ENCODE measurements around the gene SLC18A3.

Gene SLC18A3

DNA sequence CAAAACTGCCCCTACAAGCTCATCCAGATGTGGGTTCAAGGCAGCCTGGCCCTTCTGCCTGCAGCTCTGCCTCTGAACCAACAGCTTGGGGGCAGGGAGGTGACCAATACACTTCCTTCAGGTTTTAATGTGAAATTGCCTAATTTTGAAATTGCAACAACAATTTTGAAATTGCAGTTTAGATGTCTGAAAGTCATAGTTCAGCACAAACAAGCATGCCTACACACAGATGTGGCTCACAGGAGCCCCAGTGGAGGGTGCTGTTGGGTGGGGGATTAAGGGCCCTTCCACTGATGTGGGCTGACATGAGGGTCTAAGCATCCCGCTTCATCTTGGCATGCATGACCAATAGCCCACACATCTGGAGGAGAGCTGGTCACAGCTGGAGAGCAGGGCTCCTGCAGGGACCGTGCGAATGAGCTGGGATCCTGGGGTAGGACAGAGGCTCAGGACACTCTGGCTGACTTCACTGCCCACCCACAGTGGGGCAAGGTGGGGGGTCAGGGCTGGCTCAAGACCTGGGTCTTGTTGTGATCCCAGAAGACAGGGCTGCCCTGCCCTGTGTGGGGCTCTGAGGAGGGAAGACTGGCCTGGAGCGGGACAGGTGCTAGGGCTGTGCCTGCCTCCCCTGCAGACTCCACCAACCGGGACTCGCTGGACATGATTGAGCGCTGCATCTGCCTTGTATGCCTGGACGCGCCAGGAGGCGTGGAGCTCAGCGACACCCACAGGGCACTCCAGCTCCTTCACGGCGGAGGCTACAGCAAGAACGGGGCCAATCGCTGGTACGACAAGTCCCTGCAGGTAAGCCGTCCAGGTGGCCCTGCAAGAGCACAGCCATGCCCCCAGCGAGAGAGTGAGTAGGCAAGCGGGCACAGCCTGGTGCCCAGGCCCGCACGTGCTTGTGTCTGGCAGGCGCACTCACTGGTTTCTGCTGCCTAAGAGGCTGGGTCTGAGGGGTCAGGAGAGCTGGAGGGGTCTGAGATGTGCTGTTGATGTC, 36.1 kb downstream of the SLC18A3 start:
- TF ChIP-seq, protein P1, sequence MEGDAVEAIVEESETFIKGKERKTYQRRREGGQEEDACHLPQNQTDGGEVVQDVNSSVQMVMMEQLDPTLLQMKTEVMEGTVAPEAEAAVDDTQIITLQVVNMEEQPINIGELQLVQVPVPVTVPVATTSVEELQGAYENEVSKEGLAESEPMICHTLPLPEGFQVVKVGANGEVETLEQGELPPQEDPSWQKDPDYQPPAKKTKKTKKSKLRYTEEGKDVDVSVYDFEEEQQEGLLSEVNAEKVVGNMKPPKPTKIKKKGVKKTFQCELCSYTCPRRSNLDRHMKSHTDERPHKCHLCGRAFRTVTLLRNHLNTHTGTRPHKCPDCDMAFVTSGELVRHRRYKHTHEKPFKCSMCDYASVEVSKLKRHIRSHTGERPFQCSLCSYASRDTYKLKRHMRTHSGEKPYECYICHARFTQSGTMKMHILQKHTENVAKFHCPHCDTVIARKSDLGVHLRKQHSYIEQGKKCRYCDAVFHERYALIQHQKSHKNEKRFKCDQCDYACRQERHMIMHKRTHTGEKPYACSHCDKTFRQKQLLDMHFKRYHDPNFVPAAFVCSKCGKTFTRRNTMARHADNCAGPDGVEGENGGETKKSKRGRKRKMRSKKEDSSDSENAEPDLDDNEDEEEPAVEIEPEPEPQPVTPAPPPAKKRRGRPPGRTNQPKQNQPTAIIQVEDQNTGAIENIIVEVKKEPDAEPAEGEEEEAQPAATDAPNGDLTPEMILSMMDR (IDR thresholded peaks at IDR 0.05; ENCODE audit: borderline replicate concordance, insufficient read depth, low read depth, low read length) = no peak
- H3K4me3 ChIP-seq (ENCODE audit: low read depth, low read length) = no peak overlapping the region

DNA sequence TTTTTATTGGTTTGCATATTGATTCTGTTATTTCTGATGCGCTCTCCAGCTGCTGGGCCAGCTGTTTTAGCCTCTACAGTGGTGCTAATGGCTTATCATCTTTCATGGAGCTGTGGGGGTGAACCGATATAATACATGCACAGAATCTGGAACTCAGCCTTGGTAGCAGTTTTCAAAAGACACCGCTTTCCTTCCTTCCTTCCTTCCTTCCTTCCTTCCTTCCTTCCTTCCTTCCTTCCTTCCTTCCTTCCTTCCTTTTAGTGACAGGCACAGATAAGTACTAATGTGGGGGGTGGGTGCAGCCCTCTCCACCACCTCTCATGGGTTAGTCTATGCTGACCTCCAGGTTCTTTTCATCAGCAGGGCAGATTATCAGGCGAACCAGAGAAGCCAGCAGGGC, 37.4 kb downstream of the SLC18A3 start:
- TF ChIP-seq, protein P1 (IDR thresholded peaks at IDR 0.05; ENCODE audit: borderline replicate concordance, insufficient read depth, low read depth, low read length) = no peak
- no peak overlapping the region for H3K4me3 ChIP-seq (ENCODE audit: low read depth, low read length)

DNA sequence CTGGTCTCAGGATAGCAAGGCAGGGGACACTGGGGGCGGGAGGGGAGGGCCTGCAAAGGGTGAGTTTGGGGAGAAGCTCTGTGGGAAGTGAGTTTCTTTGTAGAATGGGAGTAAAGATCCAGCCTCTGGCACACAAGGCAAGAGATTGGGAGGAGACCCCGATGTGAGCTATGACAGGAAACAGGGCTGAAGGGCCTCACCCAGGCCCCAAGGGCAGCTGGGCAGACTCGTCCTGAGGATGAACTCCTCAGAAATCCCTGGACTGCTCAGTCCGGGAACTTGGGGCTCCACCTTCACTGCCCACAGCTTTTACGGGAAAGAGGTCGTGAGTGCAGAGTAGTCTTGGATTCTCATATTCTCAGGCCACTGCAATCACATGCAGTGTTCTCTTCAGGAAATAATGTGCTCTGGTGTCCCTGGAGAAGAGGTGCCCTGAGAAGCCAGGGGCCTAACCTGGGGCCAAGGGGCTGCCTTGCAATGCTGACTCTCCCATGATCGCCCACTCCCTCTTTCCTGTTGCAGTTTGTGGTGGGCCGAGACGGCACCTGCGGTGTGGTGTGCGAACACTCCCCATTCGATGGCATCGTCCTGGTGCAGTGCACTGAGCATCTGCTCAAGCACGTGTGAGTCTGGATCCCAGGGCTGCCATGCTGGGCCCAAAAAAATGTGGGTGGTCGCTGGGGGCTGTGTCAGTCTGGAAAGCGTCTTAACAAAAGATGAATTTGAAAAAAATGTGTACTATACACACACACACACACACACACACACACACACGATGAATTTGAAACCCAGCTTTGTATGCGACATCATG, 38.1 kb downstream of the SLC18A3 start:
- TF ChIP-seq, protein P1 (IDR thresholded peaks at IDR 0.05; ENCODE audit: borderline replicate concordance, insufficient read depth, low read depth, low read length) = no peak
- H3K4me3 ChIP-seq (ENCODE audit: low read depth, low read length) = no peak overlapping the region

DNA sequence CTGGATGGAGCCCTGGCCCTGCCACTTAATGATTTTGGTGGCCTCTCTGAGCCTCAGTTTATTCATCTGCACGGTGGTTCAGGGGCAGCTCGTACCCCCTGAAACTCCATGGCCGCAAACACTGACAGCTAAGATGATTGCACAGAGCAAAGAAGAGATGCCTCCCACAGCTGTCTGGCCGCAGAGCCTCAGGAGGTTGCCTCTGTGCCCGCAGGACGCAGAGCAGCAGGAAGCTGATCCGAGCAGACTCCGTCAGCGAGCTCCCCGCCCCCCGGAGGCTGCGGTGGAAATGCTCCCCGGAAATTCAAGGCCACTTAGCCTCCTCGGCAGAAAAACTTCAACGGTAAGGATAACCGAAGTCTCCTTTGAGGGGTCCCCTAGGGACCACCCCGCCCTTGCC, 39.2 kb downstream of the SLC18A3 start:
- H3K4me3 ChIP-seq (ENCODE audit: low read depth, low read length) = no peak overlapping the region
- TF ChIP-seq, protein P1 (IDR thresholded peaks at IDR 0.05; ENCODE audit: borderline replicate concordance, insufficient read depth, low read depth, low read length) = no peak

DNA sequence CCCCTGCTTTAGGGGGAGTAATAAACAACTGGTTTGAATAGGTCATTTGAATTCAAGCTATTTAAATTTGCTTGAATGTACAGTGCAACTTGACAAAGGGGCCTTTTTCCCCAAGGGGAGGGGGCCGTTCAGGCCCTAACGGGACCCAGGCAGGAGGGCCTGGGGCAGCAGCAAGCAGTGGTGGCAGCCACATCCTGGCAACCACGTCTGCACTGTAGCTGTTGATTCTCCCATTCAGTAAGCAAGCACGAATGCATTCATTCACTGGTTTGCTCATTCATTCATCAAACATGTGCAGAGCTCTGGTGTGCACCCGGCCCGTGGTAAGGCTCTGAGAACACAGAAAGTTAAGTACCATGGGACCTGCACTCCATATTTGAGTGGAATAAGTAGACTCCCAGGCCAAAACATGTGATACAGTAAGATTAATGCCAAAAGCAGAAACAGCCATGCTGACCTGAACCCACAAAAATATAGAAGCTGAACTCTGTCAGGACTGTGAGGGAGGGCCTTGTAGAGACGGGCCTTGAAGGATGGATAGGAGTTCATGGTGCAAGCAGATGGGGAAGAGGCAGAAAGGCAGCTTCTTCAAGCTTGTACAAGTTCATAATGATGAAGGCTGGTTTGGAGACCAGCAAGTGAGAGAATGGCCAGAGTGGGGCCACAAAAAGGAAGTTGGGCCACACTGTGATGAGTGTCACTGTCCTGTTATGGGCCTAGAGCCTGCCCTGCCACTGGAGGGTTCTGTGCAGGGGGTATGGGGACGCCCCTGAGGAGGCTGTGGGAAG, 40.0 kb downstream of the SLC18A3 start:
- no peak overlapping the region for H3K4me3 ChIP-seq (ENCODE audit: low read depth, low read length)
- TF ChIP-seq, protein P1 (IDR thresholded peaks at IDR 0.05; ENCODE audit: borderline replicate concordance, insufficient read depth, low read depth, low read length) = no peak

DNA sequence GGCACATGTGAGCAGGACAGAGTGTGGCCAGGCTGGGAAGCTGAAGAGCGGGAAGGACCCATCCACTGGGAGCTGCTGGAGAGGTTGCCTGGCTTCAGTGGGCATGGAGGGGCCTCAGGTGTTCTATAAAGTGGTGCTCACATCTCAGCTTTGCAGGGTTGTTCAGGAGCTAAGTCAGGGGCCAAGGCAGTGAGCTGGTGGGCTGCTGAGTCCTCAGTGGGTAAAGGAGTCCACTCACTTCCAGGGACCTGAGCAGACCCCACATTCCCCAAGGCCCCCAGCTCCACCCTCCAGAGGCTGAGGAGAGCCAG, 40.6 kb downstream of the SLC18A3 start:
- TF ChIP-seq, protein P1 (IDR thresholded peaks at IDR 0.05; ENCODE audit: borderline replicate concordance, insufficient read depth, low read depth, low read length) = no peak
- no peak overlapping the region for H3K4me3 ChIP-seq (ENCODE audit: low read depth, low read length)
